Peyer's patch (tissue), 4 donors: ENCODE data around the gene POLR2I.

ENCODE experiments used
- POLR2A ChIP-seq, 2 donors: fragments of 450-650 bp; IDR thresholded peaks; one replicate each; pipeline ENCODE4 v1.5.1; 2017; ENCODE audit warnings: antibody characterized with exemption in 2 of 2, mild to moderate bottlenecking in 2 of 2, moderate library complexity in 2 of 2
- TF ChIP-seq, protein P1 (sequence below), 6 experiments: fragments of 450-650 bp in 4 of 6; fragments of 200-600 bp in 2 of 6; sonication (generic) in 1 of 6; IDR thresholded peaks; one replicate each; pipeline ENCODE4 v1.5.1; 2017 to 2019; ENCODE audit warnings: antibody characterized with exemption in 6 of 6, mild to moderate bottlenecking in 3 of 6, moderate library complexity in 1 of 6

DNA sequence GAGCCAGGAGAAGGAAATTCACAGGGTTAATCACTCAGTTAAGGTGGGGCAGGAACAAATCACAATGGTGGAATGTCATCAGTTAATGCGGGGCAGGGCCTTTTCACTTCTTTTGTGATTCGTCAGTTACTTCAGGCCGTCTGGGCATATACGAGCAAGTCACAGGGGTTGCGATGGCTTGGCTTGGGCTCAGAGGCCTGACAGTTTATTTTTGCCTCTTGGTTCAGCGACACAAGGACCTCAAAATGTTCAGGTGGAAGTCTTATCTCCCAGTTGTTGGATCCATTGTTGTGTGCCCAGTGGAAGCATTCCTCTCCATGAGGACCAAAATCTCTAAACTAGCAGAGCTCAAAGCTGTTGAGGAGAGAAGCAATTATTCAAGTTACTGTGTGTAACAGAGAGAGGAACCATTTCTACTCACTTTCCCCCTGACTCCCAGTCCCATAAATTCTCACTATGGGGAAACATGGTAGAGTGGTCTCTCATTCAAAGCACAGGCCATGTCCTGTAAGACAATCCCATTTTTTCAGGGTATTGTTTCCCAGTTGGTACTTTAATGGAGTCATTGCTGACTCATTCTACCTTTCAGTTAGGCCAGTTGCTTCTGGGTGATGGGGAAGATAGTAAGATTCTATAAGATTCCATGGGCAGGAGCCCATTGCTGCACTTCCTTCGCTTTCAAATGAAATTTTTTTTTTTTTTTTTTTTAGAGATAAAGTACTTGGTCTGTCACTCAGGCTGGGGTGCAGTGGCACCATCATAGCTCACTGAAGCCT is 46.3 kb upstream of the POLR2I start:
- TF ChIP-seq, protein P1, sequence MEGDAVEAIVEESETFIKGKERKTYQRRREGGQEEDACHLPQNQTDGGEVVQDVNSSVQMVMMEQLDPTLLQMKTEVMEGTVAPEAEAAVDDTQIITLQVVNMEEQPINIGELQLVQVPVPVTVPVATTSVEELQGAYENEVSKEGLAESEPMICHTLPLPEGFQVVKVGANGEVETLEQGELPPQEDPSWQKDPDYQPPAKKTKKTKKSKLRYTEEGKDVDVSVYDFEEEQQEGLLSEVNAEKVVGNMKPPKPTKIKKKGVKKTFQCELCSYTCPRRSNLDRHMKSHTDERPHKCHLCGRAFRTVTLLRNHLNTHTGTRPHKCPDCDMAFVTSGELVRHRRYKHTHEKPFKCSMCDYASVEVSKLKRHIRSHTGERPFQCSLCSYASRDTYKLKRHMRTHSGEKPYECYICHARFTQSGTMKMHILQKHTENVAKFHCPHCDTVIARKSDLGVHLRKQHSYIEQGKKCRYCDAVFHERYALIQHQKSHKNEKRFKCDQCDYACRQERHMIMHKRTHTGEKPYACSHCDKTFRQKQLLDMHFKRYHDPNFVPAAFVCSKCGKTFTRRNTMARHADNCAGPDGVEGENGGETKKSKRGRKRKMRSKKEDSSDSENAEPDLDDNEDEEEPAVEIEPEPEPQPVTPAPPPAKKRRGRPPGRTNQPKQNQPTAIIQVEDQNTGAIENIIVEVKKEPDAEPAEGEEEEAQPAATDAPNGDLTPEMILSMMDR (IDR thresholded peaks at IDR 0.05), result no peak
- TF ChIP-seq POLR2A (IDR thresholded peaks at IDR 0.05), result no peak
